Activated CD4-positive, alpha-beta T cell treated with anti-CD3 and anti-CD28 coated beads, Interleukin-2, amount 50 U/mL, for 1 hour (primary cell): ENCODE results near the gene PDZD2.

Experiments used
- DNase-seq: peaks from one replicate; pipeline ENCODE4 v3.0.0-alpha.2; 2020

Gene PDZD2

DNA sequence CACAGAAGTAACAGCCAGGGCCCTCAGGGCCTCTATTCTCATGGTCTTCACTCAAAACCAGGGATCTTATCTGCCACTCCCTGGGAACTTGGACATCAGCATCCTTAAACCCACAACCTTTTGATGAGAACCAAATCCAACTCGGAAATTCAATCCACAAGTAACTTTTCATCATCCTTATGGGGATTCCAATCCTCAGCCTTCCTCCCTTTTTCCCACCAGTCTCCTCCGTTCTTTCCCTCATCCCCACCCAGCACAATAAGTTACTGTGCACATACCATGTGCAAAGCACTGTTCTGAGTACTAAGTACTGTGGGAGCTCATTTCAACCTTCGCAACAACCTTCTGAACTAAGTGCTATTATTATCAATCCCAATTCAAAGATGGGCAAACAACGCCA is 518.1 kb downstream of the PDZD2 start:
- no peak for DNase-seq

GRCh38 chr5:32158679-32158975 is 519.7 kb downstream of the PDZD2 start:
- no peak for DNase-seq

GRCh38 chr5:32159328-32160072 is 520.6 kb downstream of the PDZD2 start:
- DNase-seq = no peak

GRCh38 chr5:32160228-32160627 is 521.3 kb downstream of the PDZD2 start:
- no peak for DNase-seq
